NCI-H1048 (cell line): ENCODE data around the gene ZDHHC11.
"Not testable (repeated sequence)": the region's sequence is repeated elsewhere in the genome, so short reads cannot be mapped to it uniquely, and the experiment has no call there.

Source experiments
- DNase-seq: peaks from one replicate; lab custom pipeline; 2025; lab: John Stamatoyannopoulos, UW

ZDHHC11 gene

GRCh38 chr5:858726-859125 is 7.9 kb upstream of the ZDHHC11 start:
- no peak for DNase-seq

DNA sequence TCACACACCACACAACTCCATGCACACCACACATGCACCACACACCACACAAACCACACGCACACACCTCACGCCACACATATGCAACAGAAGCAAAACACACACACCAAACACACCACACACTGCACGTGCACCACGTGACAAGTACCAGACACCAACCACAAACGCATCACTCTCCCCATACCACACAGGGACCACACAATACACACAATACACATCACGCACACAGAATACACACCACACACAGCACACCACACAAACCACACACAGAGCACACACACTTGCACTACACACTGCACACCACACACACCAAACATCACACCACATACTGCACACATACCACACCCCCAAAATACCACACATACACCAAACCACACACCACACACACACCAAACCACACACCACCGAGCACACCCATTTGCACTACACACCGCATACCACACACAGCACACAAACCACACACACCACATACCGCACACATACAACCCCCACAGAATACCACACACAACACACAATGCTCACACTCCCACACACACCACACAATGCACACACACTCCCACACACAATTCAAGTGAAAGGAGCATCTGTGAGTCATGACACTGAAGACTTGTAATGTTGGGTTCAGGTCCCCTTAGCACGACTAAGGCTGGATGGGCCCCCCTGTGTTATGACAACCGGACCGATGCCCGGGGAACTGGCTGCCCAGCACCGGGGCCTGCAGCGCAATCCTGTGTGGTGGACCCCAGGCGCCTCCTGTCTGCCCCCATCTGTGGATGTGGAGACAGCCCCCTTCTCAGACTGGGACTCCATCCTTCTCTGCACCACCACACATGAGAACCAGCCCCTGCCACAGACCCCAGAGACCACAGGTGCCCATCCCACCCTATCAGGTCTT is 6.0 kb upstream of the ZDHHC11 start:
- DNase-seq, result no peak

DNA sequence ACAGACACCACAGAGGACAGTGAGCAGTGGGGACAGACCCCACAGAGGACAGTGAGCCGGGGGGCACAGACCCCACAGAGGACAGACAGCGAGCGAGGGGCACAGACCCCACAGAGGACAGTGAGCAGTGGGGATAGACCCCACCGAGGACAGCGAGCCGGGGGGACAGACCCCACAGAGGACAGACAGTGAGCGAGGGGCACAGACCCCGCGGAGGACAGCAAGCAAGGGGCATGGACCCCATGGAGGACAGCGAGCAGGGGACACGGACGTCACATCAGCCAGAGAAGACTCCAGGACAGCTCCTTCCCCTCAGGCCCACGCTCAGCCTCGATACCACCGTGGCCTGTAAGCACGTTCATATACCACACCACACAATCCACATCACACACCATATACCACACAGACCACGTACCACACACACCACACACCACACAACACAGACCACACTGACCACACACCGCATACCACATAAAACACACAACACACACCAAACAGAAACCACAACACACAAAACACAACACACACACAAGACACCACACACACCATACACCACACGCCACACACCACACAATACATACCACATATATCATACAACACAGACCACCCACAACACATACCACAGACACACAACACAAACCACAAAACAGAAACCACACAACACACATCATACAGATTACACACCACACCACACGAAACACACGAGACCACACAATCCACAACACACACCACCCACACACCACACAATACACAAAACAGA is 5.2 kb upstream of the ZDHHC11 start:
- DNase-seq, result no peak

GRCh38 chr5:854966-855743 is 4.4 kb upstream of the ZDHHC11 start:
- no peak for DNase-seq

DNA sequence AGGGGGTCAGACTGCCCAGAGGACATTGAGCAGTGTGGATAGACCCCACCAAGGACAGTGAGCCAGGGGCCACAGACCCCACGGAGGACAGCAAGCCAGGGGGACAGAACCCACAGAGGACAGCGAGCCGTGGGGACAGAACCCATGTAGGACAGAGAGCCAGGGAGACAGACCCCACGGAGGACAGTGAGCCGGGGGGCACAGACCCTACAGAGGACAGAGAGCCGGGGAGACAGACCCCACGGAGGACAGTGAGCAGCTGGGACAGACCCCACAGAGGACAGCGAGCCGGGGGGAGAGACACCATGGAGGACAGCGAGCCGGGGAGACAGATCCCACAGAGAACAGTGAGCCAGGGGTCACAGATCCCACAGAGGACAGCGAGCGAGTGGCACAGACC is 3.4 kb upstream of the ZDHHC11 start:
- no peak for DNase-seq

- DNase-seq, result not testable (repeated sequence)
These were observed 2.8 kb upstream of the ZDHHC11 start for GRCh38 chr5:853416-854090.

DNA sequence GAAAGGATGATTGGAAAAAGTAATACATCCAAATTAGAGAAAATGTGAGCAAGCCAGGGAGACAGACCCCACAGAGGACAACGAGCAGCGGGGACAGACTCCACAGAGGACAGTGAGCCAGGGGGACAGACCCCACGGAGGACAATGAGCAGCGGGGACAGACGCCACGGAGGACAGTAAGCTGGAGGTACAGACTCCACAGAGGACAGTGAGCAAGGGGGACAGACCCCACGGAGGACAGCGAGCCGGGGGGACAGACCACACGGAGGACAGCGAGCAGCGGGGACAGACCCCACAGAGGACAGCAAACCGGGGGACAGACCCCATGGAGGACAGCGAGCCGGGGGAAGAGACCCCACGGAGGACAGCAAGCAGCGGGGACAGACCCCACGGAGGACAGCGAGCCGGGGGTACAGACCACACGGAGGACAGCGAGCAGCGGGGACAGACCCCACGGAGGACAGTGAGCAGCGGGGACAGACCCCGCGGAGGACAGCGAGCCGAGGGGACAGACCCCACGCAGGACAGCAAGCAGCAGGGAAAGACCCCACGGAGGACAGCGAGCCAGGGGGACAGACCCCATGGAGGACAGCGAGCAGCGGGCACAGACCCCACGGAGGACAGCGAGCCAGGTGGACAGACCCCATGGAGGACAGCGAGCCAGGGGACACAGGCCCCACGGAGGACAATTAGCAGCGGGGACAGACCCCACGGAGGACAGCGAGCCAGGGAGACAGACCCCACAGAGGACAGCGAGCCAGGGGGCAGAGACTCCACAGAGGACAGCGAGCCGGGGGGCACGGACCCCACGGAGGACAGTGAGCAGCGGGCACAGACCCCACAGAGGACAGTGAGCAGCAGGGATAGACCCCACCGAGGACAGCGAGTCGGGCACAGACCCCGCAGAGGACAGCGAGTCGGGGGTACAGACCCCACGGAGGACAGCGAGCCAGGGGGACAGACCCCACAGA is 1.9 kb upstream of the ZDHHC11 start:
- no peak for DNase-seq

GRCh38 chr5:852018-852417 is 1.2 kb upstream of the ZDHHC11 start:
- DNase-seq, result no peak

- no peak for DNase-seq
These were observed 767 bp upstream of the ZDHHC11 start for GRCh38 chr5:851553-851952.

- DNase-seq, result no peak
These were observed 290 bp upstream of the ZDHHC11 start for GRCh38 chr5:851076-851475.

DNA sequence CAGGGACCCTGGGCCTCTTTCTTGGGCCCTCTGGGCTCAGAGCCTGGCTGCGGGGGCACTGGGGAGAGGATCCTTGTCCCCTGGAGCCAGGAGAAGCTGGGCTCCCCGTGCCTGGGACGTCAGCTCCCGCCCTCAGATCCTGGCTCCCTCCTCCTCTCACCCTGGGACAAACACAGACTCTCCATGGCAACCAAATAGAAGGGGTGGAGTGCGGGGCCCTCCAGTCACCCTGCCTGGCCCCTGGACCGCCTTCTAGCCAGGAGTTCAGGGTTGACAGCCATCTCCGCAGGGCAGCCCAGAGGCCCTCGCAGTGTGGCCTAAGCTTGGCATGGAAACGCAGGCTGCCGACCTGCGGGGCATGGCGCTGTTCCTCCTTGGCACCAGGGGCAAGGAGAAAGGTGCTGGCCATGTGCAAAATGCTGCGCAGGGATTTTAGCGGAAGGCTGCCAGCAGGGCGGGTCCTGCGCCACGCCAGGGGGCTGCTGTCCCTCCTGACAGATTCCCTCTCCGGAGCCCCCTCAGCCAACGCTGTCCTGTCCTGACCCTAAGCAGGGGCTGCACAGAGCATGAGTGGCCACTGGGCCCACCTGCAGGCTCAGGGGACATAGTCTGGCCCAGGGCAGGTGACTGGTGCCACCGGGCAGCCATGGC is 1.0 kb downstream of the ZDHHC11 start:
- no peak for DNase-seq

DNA sequence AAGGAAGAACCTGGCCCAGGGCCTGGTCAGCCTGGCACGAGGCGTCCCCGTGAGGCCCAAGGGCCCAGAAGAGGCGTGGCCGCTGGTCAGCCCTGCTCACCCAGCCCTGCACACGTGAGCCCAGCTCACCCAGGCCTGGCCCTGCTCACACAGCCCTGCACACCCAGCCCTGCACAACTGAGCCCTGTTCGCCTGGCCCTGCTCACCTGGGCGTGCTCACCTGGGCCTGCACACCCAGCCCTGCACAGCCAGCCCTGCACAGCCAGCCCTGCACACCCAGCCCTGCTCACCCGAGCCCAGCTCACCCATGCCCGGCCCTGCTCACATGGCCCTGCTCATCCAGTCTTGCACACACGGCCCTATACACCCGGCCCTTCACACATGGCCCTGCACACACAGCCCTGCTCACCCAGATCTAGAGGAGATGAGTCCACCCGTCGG is 2.1 kb downstream of the ZDHHC11 start:
- DNase-seq, result no peak

DNA sequence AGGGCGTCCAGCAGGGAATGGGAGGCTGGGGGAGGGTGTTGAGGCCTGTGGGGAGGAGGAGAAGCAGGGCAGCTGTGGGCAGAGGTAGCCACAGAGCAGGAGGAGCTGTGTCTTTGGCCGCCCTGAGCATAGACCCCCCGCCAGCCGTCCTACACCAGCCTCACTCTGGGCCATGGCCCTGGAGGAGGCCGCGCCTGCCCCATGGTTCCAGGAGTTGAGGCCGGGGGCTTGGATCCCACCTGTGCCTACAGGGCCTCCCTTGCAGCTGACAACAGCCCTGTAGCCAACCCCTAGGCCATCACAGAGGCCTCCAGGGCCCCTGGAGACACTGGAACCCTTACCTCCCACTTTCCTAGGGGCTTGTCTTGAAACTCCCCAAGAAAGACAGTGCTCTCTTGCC is 3.0 kb downstream of the ZDHHC11 start:
- not testable (repeated sequence) for DNase-seq

- not testable (repeated sequence) for DNase-seq
These were observed 3.6 kb downstream of the ZDHHC11 start for GRCh38 chr5:847212-847611.

GRCh38 chr5:846602-847091 is 4.1 kb downstream of the ZDHHC11 start:
- not testable (repeated sequence) for DNase-seq

DNA sequence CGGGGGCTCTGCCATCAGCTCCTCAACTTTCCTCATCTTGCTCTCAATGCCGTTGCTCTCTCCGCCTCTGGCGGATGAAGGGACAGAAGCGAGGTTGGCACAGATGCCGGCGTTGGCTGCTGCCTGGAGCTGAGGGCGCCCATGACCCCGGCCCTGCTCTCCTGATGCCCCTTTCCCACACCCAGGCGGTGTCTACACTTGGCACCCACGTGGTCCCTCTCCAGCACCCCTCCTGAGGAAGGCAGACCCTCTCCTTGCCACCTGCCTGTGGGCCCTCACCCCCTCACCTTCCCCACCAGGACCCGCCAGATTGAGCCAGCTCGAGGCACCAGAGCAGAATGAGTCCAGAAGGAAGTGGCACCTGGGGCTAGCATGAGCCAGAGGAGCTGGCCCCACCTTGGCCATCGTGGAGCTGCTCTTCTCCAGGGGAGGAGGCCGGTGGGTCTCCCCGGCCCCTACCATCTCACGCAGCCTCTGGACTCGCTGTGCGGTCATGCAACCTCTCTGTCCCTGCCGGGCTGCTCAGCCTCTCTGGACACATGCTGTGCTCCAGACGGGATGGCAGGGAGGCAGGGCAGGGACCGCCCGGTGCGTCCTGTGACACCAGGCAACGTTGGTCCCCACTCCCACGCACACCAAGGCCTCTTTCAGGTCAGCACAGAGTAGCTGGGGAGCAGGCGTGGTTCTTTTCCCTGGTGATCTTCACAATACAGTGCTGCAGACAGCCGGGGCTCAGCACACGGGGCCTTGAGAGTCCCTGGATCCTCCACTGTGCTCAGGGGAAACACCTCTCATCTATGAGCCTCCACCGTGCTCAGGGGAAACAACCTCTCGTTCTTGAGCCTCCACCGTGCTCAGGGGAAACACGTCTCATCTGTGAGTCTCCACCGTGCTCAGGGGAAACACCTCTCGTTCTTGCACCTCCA is 4.8 kb downstream of the ZDHHC11 start:
- DNase-seq, result not testable (repeated sequence)

GRCh38 chr5:845031-845675 is 5.6 kb downstream of the ZDHHC11 start:
- DNase-seq, result not testable (repeated sequence)

DNA sequence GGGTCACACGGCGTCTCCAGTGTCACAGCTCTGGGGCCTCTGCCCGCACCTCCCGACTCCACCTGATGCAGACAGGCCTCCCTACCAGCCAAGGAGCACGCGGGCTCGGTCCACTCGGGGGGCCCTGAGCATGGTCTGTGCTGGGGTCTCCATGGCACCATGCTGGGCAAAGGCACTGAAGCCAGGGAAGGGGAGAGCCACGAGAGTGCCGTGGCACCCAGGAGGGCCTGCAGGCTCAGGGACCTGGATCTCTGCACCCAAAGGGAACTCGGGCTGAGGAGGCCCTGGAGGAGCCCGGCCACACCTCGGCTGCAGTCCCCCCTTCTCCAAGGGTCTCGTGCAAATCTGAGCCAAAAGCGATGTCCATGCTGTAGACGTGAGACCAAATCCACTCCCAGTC is 6.4 kb downstream of the ZDHHC11 start:
- DNase-seq, result not testable (repeated sequence)
